ENCODE results near the gene ADRA2C.

The ADRA2C gene

GRCh38 chr4:3797831-3798790, 31.9 kb downstream of the ADRA2C start:
- TF ChIP-seq CTCF (IDR thresholded peaks at IDR 0.05), result no peak

- TF ChIP-seq CTCF (IDR thresholded peaks at IDR 0.05), result no peak
Observed at GRCh38 chr4:3799496-3799895, 33.3 kb downstream of the ADRA2C start.

DNA sequence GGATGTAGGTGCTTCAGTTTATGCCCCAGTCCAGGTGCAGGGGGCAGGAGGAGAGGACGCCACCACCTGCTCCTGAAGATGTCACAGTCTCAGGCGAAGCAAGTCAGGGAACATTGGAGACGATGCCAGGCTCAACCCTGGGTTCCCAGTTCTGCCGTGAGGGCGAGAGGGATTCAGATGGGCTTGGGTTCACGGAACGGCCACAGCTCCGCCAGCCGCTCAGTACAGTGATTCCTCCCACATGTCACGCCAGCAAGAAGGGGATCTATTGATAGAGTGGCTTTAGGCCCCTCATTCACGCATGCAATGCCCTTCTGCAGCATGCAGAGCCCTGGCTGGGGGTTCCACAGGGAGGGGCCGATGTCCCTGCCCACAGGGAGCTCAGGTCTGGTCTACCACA, 34.2 kb downstream of the ADRA2C start:
- no peak for TF ChIP-seq CTCF (IDR thresholded peaks at IDR 0.05)

- TF ChIP-seq CTCF (IDR thresholded peaks at IDR 0.05), result no peak
Observed at GRCh38 chr4:3801521-3801920, 35.3 kb downstream of the ADRA2C start.

DNA sequence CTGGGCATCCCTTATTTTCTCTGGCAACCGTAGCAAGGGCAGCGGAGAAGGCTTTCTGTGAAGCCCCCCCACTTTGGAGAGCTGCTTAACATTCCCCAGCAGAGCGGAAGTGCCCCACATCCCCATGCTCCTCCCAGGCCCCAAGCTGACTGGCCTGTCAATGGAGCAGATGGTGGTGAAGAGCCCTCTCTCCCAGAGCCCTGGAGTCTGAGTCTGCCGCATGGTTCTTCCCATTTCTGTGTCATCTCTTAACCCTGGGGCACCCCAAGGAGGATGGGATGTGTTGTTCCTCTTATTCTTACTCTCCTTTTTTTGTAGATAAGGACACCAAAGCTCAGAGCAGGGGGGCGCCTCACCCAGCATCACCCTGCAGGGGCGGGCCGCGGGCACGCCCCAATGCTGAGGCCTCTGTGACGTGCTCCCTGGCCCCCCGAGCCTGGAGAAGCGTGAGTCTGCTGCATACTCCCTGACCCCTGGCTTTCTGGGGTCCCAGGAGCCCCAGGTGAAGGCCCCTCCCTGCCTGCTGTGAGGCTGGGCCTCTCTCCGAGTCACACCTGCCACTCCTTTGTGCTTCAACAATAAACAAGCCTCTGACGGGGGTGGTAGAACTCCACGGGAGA, 35.9 kb downstream of the ADRA2C start:
- no peak for TF ChIP-seq CTCF (IDR thresholded peaks at IDR 0.05)

GRCh38 chr4:3802571-3803474, 36.6 kb downstream of the ADRA2C start:
- TF ChIP-seq CTCF (IDR thresholded peaks at IDR 0.05), result no peak

DNA sequence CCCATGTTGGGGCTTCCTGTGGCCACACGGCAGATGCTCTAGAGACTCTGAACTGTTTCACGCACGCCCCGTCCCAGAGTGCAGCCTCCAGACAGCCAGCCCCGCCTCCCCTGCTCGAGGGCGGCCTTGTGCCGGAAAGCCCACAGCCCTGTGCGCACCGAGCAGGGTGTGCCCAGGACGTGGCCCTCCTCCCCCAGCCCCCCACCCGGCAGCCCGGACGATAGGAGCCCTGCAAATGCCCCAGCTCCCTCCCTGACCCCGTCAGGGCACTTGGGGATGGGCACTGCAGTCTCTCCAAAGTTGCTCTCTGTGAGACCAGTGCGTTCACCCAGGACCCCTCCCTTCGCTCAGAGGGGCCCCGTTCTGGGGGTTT, 37.3 kb downstream of the ADRA2C start:
- no peak for TF ChIP-seq CTCF (IDR thresholded peaks at IDR 0.05)

Measured in LNCAP (cell line).